ENCODE measurements around the gene RHOV.

DNA sequence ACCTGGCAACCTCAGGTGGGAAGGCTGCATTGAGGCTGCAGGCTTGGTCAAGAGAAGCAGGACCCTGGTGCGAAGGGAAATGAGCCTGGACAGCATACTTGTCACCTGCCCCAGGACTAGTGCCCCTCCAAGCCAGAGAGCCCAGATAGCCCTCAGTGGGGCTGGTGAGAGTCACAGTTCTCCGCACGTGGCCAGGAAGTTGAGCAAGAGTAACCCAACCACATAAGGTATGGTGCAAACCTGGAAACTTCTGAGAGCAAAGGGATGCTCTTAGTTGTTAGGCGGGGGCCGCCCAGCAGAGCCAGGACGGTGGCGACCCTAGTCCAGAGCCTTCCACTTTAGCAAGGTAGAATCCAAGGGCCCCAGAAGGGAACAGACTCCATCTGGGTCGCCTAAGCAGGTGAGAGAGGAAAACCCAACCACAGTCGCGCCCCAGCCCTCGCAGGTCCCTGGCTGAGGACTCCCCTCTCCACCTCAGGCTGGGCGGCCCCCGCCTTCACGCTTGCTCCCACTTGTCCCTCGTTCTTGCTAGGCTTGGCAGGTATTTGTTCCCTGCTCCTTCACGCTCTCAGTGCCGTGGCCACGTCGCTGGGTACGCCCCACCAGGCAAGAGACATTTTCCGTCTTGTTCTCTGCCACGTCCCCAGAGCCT, 19.1 kb upstream of the RHOV start:
- TF ChIP-seq, protein P1, sequence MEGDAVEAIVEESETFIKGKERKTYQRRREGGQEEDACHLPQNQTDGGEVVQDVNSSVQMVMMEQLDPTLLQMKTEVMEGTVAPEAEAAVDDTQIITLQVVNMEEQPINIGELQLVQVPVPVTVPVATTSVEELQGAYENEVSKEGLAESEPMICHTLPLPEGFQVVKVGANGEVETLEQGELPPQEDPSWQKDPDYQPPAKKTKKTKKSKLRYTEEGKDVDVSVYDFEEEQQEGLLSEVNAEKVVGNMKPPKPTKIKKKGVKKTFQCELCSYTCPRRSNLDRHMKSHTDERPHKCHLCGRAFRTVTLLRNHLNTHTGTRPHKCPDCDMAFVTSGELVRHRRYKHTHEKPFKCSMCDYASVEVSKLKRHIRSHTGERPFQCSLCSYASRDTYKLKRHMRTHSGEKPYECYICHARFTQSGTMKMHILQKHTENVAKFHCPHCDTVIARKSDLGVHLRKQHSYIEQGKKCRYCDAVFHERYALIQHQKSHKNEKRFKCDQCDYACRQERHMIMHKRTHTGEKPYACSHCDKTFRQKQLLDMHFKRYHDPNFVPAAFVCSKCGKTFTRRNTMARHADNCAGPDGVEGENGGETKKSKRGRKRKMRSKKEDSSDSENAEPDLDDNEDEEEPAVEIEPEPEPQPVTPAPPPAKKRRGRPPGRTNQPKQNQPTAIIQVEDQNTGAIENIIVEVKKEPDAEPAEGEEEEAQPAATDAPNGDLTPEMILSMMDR (IDR thresholded peaks at IDR 0.05; ENCODE audit: insufficient read depth, low read depth, low read length): no peak
- no peak for TF ChIP-seq EZH2 (IDR thresholded peaks at IDR 0.05; ENCODE audit: insufficient read depth, low read length)

Measured in astrocyte (in vitro differentiated cells and primary cell).